Stimulated activated CD4-positive, alpha-beta T cell treated with anti-CD3 and anti-CD28 coated beads, Interleukin-15, amount 100 ng/mL, for 1 hour (primary cell): ENCODE measurements around the gene FASN.

ENCODE experiments used
- DNase-seq, 2 donors: peaks; one replicate each; pipeline ENCODE4 v3.0.0-alpha.2; 2020; ENCODE audit warnings: low read depth in 1 of 2, low spot score in 1 of 2

The FASN gene

GRCh38 chr17:82103553-82104451 lies 5.8 kb upstream of the FASN start:
- no peak for DNase-seq

GRCh38 chr17:82101767-82102679 lies 4.0 kb upstream of the FASN start:
- DNase-seq = no peak

- no peak for DNase-seq
Observed at GRCh38 chr17:82101301-82101715, 3.3 kb upstream of the FASN start.

GRCh38 chr17:82100502-82101298 lies 2.7 kb upstream of the FASN start:
- DNase-seq = no peak

- no peak for DNase-seq
Observed at GRCh38 chr17:82098939-82099763, 1.1 kb upstream of the FASN start.

GRCh38 chr17:82097919-82098168 lies 192 bp downstream of the FASN start:
- no peak for DNase-seq

GRCh38 chr17:82097184-82097918 lies 685 bp downstream of the FASN start:
- no peak for DNase-seq

GRCh38 chr17:82096709-82097183 lies 1.3 kb downstream of the FASN start:
- DNase-seq = no peak

- DNase-seq = no peak
Observed at GRCh38 chr17:82095777-82096708, 2.0 kb downstream of the FASN start.

GRCh38 chr17:82094931-82095776 lies 2.9 kb downstream of the FASN start:
- DNase-seq = no peak

- no peak for DNase-seq
Observed at GRCh38 chr17:82092995-82093751, 4.9 kb downstream of the FASN start.

- DNase-seq = no peak
Observed at GRCh38 chr17:82092628-82092994, 5.4 kb downstream of the FASN start.

- DNase-seq = no peak
Observed at GRCh38 chr17:82092094-82092586, 5.9 kb downstream of the FASN start.

- no peak for DNase-seq
Observed at GRCh38 chr17:82091264-82092066, 6.6 kb downstream of the FASN start.

- no peak for DNase-seq
Observed at GRCh38 chr17:82090549-82091263, 7.3 kb downstream of the FASN start.
